Natural killer cell (primary cell): ENCODE measurements around the gene ASB4. TPM values are rescaled to one million over a fixed set of nuclear protein-coding genes. Genes with fewer than 3 reads are reported as not detected.

Source experiments
- ATAC-seq, 3 donors: fragments of 150-1000 bp in 2 of 3; fragments of 200-7000 bp in 1 of 3; cut with Tn5 transposase; 1 replicate in 1 of 3; 2 replicates in 2 of 3; pipeline ENCODE4 v1.10.0; 2021; ENCODE audit warnings: mild to moderate bottlenecking in 2 of 3, moderate library complexity in 2 of 3
- DNase-seq, 2 donors: peaks; one replicate each; pipeline versions ENCODE4 v3.0.0 to v3.0.0-alpha.2; 2013 to 2021; ENCODE audit warnings: mixed read lengths in 1 of 2
- H3K27ac ChIP-seq: one replicate; pipeline ENCODE4 v1.5.1; 2013; ENCODE audit warnings: mild to moderate bottlenecking, low read length
- H3K27me3 ChIP-seq: one replicate; pipeline ENCODE4 v1.6.1; 2013; ENCODE audit warnings: low read length; ENCODE audit not compliant: control insufficient read depth, insufficient read depth
- H3K36me3 ChIP-seq: one replicate; pipeline ENCODE4 v1.6.1; 2013; ENCODE audit warnings: low read length; ENCODE audit not compliant: control insufficient read depth, insufficient read depth
- H3K4me1 ChIP-seq: one replicate; pipeline ENCODE4 v1.6.1; 2013; ENCODE audit warnings: low read length; ENCODE audit not compliant: control insufficient read depth, insufficient read depth
- H3K4me3 ChIP-seq: one replicate; pipeline ENCODE4 v1.5.1; 2013; ENCODE audit warnings: low read length
- H3K9me3 ChIP-seq: one replicate; pipeline ENCODE4 v1.6.1; 2013; ENCODE audit warnings: low read length; ENCODE audit not compliant: control insufficient read depth, insufficient read depth
- H3K27ac Mint-ChIP-seq, 2 donors: one replicate each; pipeline ENCODE4 v1.8.0; 2022; ENCODE audit warnings: mild to moderate bottlenecking in 2 of 2, mixed read lengths in 2 of 2, moderate library complexity in 1 of 2
- H3K27me3 Mint-ChIP-seq, 2 donors: one replicate each; pipeline ENCODE4 v1.8.0; 2022; ENCODE audit warnings: low read depth in 2 of 2, mixed read lengths in 2 of 2
- H3K36me3 Mint-ChIP-seq: one replicate; pipeline ENCODE4 v1.8.0; 2022; ENCODE audit warnings: mixed read lengths
- H3K4me1 Mint-ChIP-seq, 2 donors: one replicate each; pipeline ENCODE4 v1.8.0; 2022; ENCODE audit warnings: mixed read lengths in 2 of 2
- H3K4me3 Mint-ChIP-seq: one replicate; pipeline ENCODE4 v1.8.0; 2022; ENCODE audit warnings: mild to moderate bottlenecking, moderate library complexity, mixed read lengths
- H3K9me3 Mint-ChIP-seq, 2 donors: one replicate each; pipeline ENCODE4 v1.8.0; 2022; ENCODE audit warnings: mixed read lengths in 2 of 2
- CTCF ChIP-seq: fragments of 200-600 bp; IDR thresholded peaks from one replicate; pipeline ENCODE4 v1.8.0; 2022; ENCODE audit warnings: antibody characterized with exemption
- WGBS: methylation state at CpG from one replicate; pipeline ENCODE4 v1.1.7; 2013; ENCODE audit warnings: missing lambda C conversion rate; ENCODE audit not compliant: insufficient coverage; 5-methylcytosine and 5-hydroxymethylcytosine counted together
- intact Hi-C: fragments of 100-400 bp; cut with micrococcal nuclease; formaldehyde crosslinking; loops from one replicate; pipeline ENCODE4 v1.14.2; 2022
- total RNA-seq, 4 donors: library from RNA; stranded (reverse); fragments of 120-200 nt in 1 of 4; gene quantifications; one replicate each; pipeline versions ENCODE4 v1.2.3 to v1.2.4, GENCODE V29; 2013 to 2022

ASB4 gene
- total RNA-seq, 3 donors from 2014 or later (not counting 1 experiment from before 2014, with no cell fraction given): not detected

- no peaks in the 10 kb centered on the region for H3K27me3 Mint-ChIP-seq
- H3K36me3 Mint-ChIP-seq: no peaks in the 10 kb centered on the region
- no peaks in the 10 kb centered on the region for H3K9me3 ChIP-seq
- no peak overlapping the region for H3K27ac ChIP-seq
- H3K4me3 ChIP-seq: no peak overlapping the region
- peaks cover 3% of the 10 kb centered on the region for H3K4me1 ChIP-seq
- H3K27me3 ChIP-seq: no peaks in the 10 kb centered on the region
- no peaks in the 10 kb centered on the region for H3K36me3 ChIP-seq
- H3K4me3 Mint-ChIP-seq: no peak overlapping the region
- no peak for TF ChIP-seq CTCF
- no CpG with 5 or more reads among the region's 1 CpG for WGBS
- H3K4me1 Mint-ChIP-seq: peaks cover 9 to 14% of the 10 kb centered on the region in 2 donors
- ATAC-seq (no peak), DNase-seq (no peak)
- H3K27ac Mint-ChIP-seq: no peak overlapping the region
- intact Hi-C loops: no loop called here
- no peaks in the 10 kb centered on the region for H3K9me3 Mint-ChIP-seq
These were observed 16.6 kb upstream of the ASB4 start for GRCh38 chr7:95469187-95469586.

- peaks cover 9 to 14% of the 10 kb centered on the region in 2 donors for H3K4me1 Mint-ChIP-seq
- Histone ChIP-seq H3K9me3 (no peaks in the 10 kb centered on the region), H3K27ac (no peak overlapping the region), H3K4me1 (peaks cover 3% of the 10 kb centered on the region), H3K36me3 (no peaks in the 10 kb centered on the region), H3K4me3 (no peak overlapping the region), H3K27me3 (no peaks in the 10 kb centered on the region)
- no peak overlapping the region for H3K4me3 Mint-ChIP-seq
- H3K36me3 Mint-ChIP-seq: no peaks in the 10 kb centered on the region
- ATAC-seq (no peak), DNase-seq (no peak)
- no peaks in the 10 kb centered on the region for H3K9me3 Mint-ChIP-seq
- TF ChIP-seq CTCF: no peak
- no peak overlapping the region for H3K27ac Mint-ChIP-seq
- no peaks in the 10 kb centered on the region for H3K27me3 Mint-ChIP-seq
- 85% methylated on average over 4 of the region's 4 CpGs for WGBS
- intact Hi-C loops: no loop called here
These were observed 15.9 kb upstream of the ASB4 start for GRCh38 chr7:95469848-95470247.

- H3K27ac Mint-ChIP-seq: peak overlapping the region; percentile 30 to 38
These were observed 15.3 kb upstream of the ASB4 start for GRCh38 chr7:95470452-95470851.

More at GRCh38 chr7:95470452-95470851, 15.3 kb upstream of the ASB4 start:
- Histone ChIP-seq H3K27me3 (no peaks in the 10 kb centered on the region), H3K4me3 (no peak overlapping the region), H3K36me3 (no peaks in the 10 kb centered on the region), H3K27ac (peak overlapping the region; percentile 28), H3K9me3 (no peaks in the 10 kb centered on the region), H3K4me1 (peaks cover 3% of the 10 kb centered on the region)
- WGBS: 3% methylated on average over 3 of the region's 3 CpGs
- DNase-seq (no peak), ATAC-seq (peak in 1 of 3 donors; percentile 73)
- no peaks in the 10 kb centered on the region for H3K36me3 Mint-ChIP-seq
- H3K9me3 Mint-ChIP-seq: no peaks in the 10 kb centered on the region
- no peak overlapping the region for H3K4me3 Mint-ChIP-seq
- H3K27me3 Mint-ChIP-seq: no peaks in the 10 kb centered on the region
- no peak for TF ChIP-seq CTCF
- intact Hi-C loops: no loop called here
- peaks cover 9 to 14% of the 10 kb centered on the region in 2 donors for H3K4me1 Mint-ChIP-seq
